ENCODE measurements around the gene RIT1.

The RIT1 gene

DNA sequence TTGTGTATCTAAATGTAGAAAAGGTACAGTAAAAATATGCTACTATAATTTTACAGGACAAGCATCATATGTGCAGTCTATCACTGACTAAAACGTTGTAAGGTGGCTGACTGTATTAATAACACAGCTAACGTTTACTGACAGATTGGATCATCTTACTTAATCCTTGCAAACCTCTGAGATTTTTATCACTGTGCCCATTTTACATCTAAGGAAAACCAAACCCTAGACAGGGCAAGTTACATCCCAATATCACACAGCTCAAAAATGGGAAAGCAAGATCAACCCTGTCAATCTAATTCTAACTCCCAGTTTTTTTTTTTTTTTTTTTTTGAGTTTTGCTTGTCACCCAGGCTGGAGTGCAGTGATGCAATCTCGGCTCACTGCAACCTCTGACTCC, 7.5 kb upstream of the RIT1 start:
- H3K36me3 Mint-ChIP-seq (ENCODE audit: low read depth) = peaks cover 79% of the 10 kb centered on the region
- no peak overlapping the region for H3K27ac Mint-ChIP-seq
- no peak overlapping the region for H3K4me3 Mint-ChIP-seq
- TF ChIP-seq, protein P1, sequence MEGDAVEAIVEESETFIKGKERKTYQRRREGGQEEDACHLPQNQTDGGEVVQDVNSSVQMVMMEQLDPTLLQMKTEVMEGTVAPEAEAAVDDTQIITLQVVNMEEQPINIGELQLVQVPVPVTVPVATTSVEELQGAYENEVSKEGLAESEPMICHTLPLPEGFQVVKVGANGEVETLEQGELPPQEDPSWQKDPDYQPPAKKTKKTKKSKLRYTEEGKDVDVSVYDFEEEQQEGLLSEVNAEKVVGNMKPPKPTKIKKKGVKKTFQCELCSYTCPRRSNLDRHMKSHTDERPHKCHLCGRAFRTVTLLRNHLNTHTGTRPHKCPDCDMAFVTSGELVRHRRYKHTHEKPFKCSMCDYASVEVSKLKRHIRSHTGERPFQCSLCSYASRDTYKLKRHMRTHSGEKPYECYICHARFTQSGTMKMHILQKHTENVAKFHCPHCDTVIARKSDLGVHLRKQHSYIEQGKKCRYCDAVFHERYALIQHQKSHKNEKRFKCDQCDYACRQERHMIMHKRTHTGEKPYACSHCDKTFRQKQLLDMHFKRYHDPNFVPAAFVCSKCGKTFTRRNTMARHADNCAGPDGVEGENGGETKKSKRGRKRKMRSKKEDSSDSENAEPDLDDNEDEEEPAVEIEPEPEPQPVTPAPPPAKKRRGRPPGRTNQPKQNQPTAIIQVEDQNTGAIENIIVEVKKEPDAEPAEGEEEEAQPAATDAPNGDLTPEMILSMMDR (IDR thresholded peaks at IDR 0.05; ENCODE audit: unreplicated experiment in 3 of 3) = no peak
- no peaks in the 10 kb centered on the region for H3K27me3 Mint-ChIP-seq (ENCODE audit: low read depth)
- H3K9me3 Mint-ChIP-seq = no peaks in the 10 kb centered on the region
- H3K4me1 Mint-ChIP-seq = no peaks in the 10 kb centered on the region

DNA sequence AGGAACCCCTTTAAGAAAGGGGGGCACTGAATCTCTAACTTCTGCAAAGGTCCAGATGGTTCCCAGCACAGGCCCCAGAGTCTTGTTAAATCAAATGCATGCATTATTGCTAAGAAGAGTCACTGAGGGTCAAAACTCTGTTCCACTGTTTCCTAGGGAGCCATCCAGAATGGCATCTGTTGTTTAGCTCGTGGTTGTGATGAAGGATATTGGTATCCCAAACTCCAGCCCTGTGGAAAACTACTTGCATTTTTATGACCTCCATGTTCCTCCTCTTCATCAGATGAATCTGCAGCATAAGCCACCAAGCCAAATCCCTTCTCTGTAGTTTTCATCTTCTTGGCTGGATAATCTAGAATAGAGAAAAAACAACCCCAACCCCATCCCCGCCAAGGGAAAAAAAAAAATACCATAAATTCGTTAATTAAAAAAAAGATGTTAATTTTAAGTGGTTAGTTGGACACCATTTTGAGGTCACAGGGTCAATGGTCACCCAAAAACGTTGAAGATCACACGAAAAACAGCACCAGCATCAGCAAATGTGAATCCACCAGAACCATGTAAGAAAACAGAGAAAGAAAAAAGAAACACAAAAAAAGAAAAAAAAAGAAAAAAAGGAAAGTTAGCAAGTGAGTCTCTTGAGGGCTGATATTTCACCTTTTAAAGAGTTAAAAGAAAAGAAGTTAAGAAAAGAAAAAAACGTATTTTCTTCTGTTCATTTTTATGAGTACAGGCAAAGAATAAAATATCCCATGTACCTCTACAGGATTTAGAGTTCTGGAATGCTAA, 3.0 kb upstream of the RIT1 start:
- TF ChIP-seq, protein P1 (IDR thresholded peaks at IDR 0.05; ENCODE audit: unreplicated experiment in 3 of 3) = no peak
- H3K36me3 Mint-ChIP-seq (ENCODE audit: low read depth) = peaks cover 72% of the 10 kb centered on the region

DNA sequence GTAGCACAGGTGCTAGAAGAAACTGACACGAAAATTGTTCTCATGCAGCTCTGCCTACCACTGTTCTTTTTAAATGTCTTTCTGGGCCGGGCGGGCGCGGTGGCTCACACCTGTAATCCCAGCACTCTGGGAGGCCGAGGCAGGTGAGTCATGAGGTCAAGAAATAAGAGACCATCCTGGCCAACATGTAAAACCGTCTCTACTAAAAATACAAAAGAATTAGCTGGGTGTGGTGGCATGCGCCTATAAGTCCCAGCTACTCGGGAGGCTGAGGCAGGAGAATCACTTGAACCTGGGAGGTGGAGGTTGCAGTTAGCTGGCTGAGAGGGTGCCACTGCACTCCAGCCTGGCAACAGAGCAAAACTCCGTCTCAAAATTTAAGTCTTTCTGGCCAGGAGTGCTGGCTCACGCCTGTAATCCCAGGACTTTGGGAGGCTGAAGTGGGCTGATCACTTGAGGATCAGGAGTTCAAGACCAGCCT, 947 bp upstream of the RIT1 start:
- Mint-ChIP-seq H3K4me3 (peak overlapping the region; percentile 95 to 99 (median 98)), H3K4me1 (peaks cover 17% of the 10 kb centered on the region), H3K9me3 (no peaks in the 10 kb centered on the region), H3K27ac (peak overlapping the region; percentile 91 to 96 (median 95)), H3K27me3 (ENCODE audit: low read depth) (no peaks in the 10 kb centered on the region), H3K36me3 (ENCODE audit: low read depth) (peaks cover 69% of the 10 kb centered on the region)
- TF ChIP-seq, protein P1 (IDR thresholded peaks at IDR 0.05; ENCODE audit: unreplicated experiment in 3 of 3) = no peak

More for the DNA sequence above, 3.0 kb upstream of the RIT1 start:
- no peaks in the 10 kb centered on the region for H3K9me3 Mint-ChIP-seq
- H3K27ac Mint-ChIP-seq = no peak overlapping the region
- H3K27me3 Mint-ChIP-seq (ENCODE audit: low read depth) = no peaks in the 10 kb centered on the region
- no peak overlapping the region for H3K4me3 Mint-ChIP-seq
- H3K4me1 Mint-ChIP-seq = peaks cover 17% of the 10 kb centered on the region

DNA sequence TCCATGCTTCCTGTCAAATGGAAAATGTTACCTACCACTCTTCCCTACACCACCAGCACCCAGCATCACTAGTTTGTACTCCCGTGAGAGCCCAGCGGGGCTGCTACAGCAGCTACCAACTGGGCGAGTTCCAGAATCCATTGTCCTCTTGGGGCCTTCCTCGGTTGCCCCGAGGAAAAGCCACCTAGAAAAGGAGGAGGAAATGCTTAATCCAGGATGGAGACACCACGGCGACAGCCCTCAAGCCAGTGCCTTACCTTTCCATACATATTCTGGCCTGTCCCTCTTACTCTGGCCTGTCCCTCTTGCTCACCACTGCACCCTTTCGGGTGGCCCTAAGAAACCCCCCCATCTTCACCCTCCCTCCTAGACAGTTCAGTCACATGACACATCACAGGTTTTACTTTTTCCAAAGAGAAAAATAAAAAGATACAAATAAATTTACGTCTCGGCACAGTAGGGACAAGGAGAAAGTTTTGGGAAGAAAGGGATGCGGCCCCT, 478 bp downstream of the RIT1 start:
- H3K4me3 Mint-ChIP-seq = peak overlapping the region; percentile 95 to 99 (median 98)
- no peaks in the 10 kb centered on the region for H3K9me3 Mint-ChIP-seq
- H3K27ac Mint-ChIP-seq = peak overlapping the region; percentile 91 to 96 (median 95)
- peaks cover 17% of the 10 kb centered on the region for H3K4me1 Mint-ChIP-seq
- peaks cover 58% of the 10 kb centered on the region for H3K36me3 Mint-ChIP-seq (ENCODE audit: low read depth)
- TF ChIP-seq, protein P1 (IDR thresholded peaks at IDR 0.05; ENCODE audit: unreplicated experiment in 3 of 3) = no peak
- H3K27me3 Mint-ChIP-seq (ENCODE audit: low read depth) = no peaks in the 10 kb centered on the region

DNA sequence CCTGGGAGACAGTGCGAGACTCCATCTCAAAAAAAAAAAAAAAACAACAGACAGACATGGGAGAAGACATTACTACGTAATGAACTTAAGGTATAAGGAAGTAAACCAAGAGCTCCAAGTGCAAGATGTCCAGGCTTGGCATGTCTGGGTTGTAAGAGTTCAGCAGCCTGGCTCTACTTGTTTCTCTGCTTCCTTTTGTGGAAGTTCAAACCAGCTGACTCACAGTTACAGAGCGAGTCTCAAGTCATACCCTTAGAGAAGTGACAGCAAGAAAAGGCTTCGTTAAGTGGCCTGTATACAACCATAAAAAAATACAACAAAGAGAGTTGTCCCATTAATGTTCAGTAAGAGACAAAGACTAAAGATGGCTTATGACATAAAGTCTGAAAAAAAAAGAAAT, 1.3 kb downstream of the RIT1 start:
- Mint-ChIP-seq H3K4me1 (peaks cover 17% of the 10 kb centered on the region), H3K9me3 (no peaks in the 10 kb centered on the region), H3K27ac (peak overlapping the region; percentile 51 to 95 (median 91)), H3K27me3 (ENCODE audit: low read depth) (no peaks in the 10 kb centered on the region), H3K36me3 (ENCODE audit: low read depth) (peaks cover 55% of the 10 kb centered on the region), H3K4me3 (peak overlapping the region; percentile 95 to 99 (median 98))
- TF ChIP-seq, protein P1 (IDR thresholded peaks at IDR 0.05; ENCODE audit: unreplicated experiment in 3 of 3) = no peak

All from nephron (organoid).